Ureter (tissue), 1 donor: Measurements from ENCODE around the gene CSRNP3. TPM values are rescaled to one million over a fixed set of nuclear protein-coding genes. Genes with fewer than 3 reads are reported as not detected.
"Not testable (repeated sequence)": the region's sequence is repeated elsewhere in the genome, so short reads cannot be mapped to it uniquely, and the experiment has no call there.

Experiments
- DNase-seq: peaks from one replicate; pipeline ENCODE4 v3.0.0-alpha.2; 2020; ENCODE audit warnings: low spot score
- total RNA-seq: library from RNA; stranded (reverse); gene quantifications from one replicate; pipeline ENCODE4 v1.2.4, GENCODE V29; 2023
- donor health status: DM: yes; HTN: yes; CAD: no.

The CSRNP3 gene
- total RNA-seq, 1 donor from 2014 or later: 6.4 TPM

DNA sequence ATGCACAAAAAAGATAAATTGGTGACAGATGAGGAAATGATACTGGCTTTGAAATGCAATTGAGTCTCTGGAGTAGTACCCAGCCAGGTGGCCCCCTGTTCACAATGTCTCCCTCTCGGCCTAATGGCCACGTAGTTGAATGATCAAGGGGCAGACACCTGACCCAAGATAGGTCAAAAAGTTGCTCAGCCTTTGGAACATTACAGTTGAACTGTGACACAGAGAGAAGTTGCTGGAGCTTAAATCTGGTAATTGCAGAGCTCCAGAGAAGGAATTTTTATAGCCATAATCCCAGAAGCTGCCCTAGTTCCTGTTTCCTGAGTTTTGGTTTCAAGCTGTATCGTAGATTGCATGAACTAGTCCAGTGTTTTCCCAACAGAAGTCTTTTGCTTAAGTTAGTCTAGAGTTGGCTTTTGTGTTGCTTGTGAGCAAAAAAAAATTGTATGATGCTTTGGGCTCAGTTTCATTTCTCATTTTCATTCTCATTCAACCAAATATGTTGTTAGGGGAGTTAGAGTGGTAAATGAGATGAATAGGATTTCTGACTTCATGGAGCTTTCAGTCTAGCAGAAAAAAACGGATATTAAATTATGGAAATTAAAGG, 117.9 kb downstream of the CSRNP3 start:
- DNase-seq: no peak

- DNase-seq: not testable (repeated sequence)
Observed at GRCh38 chr2:165590999-165591398, 121.5 kb downstream of the CSRNP3 start.

GRCh38 chr2:165593081-165593480, 123.6 kb downstream of the CSRNP3 start:
- DNase-seq: no peak

DNA sequence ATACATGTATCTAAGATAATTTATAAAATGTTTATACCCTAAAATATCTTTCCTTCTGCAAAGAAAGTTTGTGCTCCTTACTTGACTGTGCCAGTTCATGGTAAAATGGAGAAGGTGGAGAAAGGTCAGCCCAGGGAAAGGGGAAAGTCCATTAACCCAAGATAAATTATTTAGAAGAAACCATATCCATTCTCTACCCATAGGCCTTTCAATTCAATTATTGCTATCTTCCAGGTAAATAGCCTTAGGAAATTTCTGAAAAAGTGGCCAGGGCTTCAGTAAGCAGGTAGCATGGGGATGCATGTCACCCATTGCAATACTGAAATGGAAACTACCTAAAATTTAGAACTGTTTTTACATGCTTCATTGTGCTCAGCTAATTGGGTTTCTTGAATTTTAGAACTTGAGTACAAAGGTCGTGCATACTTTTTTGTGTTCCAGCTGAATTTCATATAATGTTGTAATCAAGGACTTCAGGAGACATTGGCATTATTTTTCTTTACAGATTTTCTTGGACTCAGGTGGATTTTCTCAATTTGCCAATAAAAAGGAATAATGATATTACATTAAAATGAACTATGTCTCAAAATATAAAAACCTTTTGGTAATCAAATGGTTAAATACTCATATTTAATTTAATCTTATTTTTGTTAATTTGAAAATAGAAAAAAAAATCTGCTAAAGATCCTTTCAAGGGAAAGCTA, 124.9 kb downstream of the CSRNP3 start:
- no peak for DNase-seq

GRCh38 chr2:165594935-165595255, 125.4 kb downstream of the CSRNP3 start:
- no peak for DNase-seq

DNA sequence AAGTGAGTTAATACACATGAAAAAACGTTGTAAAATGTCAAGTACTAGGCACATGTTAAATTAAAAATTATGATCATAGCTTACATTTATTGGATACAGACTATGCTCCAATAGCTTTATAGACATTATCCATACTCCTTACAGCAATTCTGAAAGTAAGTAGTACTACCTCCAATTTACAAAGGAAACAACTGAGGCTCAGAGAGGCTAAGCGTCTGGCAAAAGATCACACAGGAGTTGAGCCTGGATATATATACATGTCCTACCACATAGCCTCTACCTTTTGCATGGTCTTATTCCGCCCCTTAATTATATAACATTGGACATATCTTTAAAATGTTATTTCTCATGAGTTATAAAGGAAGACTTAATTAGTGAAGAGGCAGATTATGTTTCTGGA, 127.3 kb downstream of the CSRNP3 start:
- no peak for DNase-seq

GRCh38 chr2:165601065-165601830, 131.8 kb downstream of the CSRNP3 start:
- no peak for DNase-seq

DNA sequence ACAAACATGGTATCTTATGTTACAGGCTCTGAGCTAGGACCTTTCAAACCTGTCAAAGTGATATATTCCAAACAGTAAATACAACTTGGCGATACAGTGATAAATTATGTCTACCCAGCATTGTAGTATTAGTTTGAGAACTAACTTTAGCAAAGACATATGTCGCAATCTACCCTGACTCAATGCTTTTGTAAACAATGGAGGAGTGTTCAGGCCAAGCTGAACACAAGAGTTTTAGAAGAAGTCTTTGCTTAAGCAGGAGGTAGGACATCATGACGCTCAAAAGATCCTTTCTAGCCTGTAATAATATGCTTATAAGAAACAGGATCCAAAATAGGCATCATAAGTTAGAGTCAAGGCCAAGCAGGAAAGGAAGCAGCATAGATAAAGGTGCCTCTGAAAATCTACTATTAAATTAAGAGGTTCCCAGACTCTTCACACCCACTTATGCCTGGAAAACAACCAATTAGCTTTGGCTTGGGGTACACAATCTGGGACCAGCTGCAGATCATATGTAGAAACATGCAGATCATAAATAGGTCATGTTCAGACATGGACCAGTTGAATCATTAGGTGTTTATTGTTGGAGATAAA, 132.5 kb downstream of the CSRNP3 start:
- no peak for DNase-seq

- DNase-seq: no peak
Observed at GRCh38 chr2:165609672-165610071, 140.2 kb downstream of the CSRNP3 start.

DNA sequence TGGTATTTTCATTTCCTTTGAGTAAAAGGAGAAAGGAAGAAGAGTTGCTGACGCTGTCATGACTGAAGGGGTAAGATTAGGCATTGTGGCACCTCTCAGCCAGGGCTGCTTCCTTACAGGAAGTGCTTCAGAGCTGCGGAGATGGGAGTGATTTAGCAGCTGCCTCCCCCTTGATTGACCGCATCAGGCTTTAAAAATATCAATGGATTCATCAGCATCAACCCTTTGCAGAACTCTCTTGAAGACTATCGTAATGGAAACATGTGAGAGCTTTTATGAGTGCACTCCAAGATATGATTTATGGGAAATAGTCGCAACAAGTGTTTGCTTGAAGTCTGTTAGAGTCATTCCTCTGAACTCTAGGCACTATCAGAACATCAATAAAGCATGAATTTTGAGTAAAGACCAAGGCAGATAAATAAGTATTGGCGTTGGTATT, 141.1 kb downstream of the CSRNP3 start:
- no peak for DNase-seq

DNA sequence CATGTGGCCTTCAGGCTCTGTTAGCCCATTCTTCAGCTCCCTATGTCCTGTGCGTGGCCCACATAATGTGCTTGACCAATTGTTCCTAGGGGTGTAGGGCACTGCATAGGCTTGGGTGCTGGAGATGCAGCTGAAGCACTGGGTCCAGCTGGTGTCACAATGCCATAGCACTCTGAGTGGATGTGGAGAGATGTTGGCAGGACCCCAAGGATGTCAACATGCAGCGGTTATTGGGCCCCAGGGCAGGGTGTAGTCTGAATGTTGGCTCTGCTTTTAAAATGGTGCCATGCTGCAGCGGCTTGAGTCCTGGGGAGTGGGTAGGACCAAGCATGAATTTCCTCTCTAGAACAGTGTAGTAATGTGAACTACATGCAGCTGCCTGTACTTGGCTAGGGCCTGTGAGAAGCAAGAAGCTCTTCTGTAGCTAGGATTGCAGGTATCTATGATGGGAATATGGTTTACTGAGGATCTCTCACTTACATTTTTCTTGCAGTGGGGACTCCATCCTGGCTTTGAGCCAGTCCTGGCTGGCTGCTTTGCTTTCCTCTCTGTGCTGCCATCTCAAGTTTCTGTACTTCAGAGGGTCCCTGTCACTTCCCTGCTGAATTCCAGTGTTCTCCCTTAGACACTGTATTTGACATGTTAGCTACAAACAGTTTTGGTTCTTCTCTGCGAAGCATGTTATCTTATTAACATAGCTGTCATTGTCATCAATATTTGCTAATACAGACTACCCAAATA, 148.4 kb downstream of the CSRNP3 start:
- DNase-seq: no peak

DNA sequence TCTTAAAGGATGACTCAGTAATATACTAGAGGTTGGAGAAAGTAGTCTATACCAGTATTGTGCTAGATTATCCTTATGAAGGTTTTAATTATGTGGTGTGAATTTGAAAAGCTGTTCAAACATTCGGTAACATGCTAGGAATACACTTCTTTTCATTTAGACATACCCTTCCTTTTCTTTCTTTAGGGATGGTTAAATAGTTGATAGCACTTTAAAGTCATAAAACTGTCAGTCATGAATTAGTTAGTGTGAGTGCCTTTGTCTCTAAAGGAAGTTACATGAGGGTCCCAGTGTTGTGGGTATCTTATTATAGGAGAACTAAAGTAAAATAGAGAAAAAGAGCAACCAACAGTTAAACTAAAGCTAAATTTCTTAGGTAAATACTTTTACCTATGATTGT, 149.3 kb downstream of the CSRNP3 start:
- no peak for DNase-seq

DNA sequence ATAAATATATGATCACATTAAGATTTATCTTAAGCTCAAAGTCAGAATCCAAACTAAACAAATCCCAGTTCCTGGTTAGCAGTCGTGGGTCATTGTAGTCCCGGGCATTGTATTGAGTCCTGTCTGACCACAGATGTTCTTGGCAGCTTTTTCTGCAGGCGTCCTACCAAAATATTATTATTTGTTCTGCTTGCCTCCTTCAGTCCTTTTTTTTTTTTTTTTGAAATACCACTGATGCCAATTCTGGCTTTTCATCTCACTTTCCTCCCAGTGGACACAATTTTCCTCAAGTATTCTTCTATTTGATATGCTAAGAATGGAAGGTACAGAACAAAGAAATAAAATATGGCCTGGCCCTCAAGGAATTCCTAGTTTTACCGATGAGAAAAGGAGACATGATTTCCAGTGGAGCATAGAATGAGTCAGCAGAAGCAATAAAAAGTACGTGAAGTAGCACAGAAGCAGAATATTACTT, 151.6 kb downstream of the CSRNP3 start:
- DNase-seq: no peak

DNA sequence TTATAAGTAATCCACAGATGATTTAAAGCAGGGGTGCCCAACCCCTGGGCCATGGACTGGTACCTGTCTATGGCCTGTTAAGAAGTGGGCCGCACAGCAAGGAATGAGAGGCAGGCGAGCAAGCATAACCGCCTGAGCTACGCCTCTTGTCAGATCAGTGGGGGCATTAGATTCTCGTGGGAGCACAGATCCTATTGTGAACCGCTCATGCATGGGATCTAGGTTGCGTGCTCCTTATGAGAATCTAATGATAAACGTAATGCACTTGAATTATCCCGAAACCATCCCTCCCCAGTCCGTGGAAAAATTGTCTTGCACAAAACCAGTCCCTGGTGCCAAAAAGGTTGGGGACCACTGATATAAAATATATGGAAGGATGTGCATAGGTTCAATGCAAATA, 153.7 kb downstream of the CSRNP3 start:
- DNase-seq: no peak

- DNase-seq: no peak
Observed at GRCh38 chr2:165623783-165624469, 154.4 kb downstream of the CSRNP3 start.

DNA sequence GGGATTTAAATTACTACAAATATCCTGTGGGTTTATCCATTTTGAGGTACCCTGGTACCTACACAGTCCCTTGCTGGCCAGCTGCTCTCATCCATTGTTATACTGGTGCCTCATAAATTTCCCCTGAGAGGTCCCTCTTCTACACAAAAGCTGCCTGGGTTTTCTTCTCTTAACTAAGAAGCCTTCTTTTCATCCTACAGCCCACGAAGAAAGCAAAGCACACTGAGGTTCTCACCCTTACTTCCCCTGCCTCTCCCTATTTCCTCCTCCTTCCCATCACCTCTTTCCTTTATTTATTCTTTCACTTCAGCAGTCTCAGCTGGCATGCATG, 154.9 kb downstream of the CSRNP3 start:
- no peak for DNase-seq

DNA sequence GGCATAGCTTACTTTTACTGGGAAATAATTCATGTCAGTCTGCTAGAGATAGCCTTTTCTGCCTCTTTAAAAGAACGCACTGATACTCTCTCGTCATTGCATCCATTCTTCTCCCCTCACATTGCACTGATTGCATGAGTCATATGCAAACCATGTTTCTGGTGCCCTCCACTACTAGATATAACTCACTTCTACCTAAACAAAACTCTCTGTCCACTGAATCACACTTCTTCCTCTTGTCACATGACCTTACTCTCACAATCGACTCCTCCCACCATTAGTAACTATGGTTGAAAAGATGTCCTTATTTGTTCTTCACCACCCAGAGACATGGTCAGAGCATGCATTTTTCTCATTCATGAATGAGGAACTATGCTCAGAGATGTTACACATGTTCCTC, 158.0 kb downstream of the CSRNP3 start:
- DNase-seq: no peak

DNA sequence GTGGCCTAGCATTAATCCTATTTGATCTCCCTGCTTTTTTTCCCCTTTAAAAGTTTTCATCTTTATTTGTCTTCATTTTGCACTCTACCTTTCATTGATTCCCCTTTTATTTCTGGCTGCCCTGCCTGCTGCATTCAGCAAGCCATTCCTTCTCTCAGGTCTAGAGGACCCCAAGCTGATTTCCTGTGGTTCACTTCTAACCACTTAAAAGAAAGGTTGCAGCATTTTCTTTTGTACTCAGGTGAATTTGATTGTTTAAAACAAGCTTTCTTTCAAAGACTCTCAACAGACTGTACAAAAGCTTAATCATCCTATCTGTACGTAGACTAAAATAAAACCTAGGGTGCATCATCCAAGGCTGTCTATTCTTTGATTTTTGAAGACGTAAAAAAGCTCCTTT, 160.3 kb downstream of the CSRNP3 start:
- no peak for DNase-seq

DNA sequence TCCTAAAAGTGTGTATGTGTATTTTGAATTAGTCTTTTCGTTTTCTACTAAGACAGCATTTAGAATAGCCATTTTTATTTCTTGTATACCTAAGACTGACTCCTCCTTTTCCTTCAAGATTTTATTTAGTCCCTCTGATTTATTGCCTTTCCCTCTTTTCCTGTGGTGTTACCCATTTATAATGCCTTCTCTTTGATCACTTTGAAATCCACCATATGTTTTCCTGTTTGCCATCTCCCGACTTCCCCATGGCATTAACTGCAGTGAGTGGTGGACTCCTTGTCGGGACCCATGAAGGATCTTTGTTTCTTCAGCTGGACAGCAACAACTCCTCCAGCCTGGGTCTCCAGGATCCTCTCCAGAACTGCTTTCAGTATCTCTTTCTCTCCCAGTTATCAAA, 160.7 kb downstream of the CSRNP3 start:
- DNase-seq: no peak

DNA sequence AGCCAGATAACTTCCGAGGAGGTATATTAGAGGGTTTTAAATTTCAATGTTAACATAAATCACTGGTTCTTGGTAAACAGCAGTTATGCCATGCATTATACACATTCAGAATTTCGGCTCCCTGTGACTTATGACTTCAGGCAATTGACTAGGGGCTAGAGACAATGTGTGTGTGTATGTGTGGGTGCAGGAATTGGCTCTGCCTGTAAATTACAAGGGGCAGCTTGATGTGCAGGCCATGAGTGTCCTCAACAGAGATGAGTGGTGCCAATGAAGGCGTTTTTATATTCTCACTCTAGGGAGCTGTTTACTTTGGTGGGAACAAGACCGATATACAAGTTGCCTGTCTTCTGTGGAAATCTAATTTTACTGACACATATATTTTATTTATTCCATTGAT, 161.6 kb downstream of the CSRNP3 start:
- DNase-seq: no peak

DNA sequence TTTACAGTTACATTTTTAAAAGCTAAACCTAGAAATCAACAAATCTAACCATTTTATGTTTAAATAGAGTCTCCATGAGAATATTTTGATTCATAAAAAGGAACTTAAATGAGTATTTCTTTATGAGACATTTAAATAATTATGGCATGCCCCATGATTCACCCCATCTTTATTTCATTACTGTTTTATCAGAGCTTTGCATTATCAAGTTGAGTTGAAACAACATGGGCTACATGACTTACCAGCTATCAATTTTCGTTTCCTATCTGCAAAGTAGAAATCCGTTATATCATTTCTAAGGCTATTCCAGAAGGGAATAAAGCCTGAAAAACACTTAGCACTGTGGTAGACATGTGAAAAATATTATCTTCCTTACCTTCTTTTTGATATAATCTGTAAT, 163.1 kb downstream of the CSRNP3 start:
- DNase-seq: no peak
